Skeletal muscle cell (primary cell): Measurements from ENCODE around the gene DMBT1.

Source experiments
- DNase-seq: peaks from one replicate; pipeline ENCODE4 v3.0.0-alpha.2; 2010; ENCODE audit warnings: low read depth
- H3K4me3 ChIP-seq: 2 replicates; pipeline ENCODE4 v1.5.1; 2011; ENCODE audit warnings: low read depth, mild to moderate bottlenecking, control low read depth, low read length, moderate library complexity

The DMBT1 gene

DNA sequence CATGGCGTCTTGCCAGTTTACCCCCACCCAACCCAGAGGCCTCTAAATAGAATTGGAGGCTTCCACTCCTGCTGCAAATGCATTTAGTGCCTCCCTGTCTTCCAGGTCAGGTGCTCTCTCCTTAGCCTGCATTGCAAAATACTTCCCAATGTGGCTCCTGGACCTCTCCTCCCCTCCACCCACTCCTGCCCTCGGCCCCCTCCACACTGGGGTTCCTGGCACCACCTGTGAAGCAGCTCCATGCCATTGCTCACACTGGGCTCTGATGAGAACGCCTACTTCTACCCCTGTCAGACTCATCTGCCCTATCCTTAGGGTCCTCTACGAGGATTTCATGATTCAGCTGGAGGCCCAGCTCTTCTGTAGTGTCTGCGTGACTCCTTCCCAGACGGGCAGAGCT, 101.7 kb downstream of the DMBT1 start:
- H3K4me3 ChIP-seq: no peak overlapping the region
- no peak for DNase-seq

DNA sequence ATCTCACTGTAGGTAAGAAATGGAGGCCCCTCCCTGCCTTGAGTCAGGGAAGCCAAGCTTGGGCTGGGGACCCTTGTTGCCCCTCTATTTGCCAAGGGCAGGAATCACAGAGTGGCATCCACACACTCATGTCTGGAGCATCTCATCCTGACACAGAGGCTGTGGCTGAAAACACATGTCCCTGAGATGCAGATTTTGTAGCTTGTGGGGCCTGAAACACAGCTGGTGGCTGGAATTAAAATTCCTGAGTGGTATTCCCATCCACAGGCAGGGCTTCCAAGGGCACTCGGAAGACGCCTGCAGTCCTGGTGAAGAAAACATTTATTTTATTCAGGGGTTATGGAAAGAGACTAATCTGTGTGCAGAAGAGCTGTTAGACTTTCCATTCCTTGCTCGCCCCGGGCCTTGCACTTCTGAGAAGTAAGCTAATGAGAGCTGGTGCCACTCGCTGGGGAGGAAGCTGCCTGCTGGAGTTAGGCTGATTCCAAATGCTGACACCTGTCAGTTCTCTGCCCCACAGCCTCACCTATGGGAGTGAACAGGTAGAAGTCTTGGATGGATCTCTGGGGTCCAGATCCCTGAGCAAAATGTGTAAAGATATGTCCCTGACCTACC, 103.1 kb downstream of the DMBT1 start:
- no peak overlapping the region for H3K4me3 ChIP-seq
- no peak for DNase-seq

DNA sequence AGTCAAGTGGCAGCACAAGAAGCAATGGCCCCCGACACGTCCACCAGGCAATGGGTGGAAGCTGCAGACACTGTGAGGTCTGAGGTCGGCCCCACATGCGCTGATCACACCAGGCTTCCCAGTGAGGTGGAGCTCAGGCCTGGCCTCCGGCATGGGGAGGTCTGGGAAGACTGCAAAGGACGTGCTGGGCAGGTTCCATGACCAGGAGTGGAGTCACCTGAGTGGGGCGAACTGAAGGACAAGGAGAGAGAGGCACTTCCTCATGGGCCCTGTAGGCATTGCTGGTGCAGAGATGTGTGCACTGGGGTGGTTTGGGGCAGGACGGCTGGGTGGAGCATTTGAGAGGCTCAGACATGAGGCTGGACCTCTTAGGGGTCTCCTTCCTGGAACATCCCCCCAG, 103.9 kb downstream of the DMBT1 start:
- no peak overlapping the region for H3K4me3 ChIP-seq
- no peak for DNase-seq

DNA sequence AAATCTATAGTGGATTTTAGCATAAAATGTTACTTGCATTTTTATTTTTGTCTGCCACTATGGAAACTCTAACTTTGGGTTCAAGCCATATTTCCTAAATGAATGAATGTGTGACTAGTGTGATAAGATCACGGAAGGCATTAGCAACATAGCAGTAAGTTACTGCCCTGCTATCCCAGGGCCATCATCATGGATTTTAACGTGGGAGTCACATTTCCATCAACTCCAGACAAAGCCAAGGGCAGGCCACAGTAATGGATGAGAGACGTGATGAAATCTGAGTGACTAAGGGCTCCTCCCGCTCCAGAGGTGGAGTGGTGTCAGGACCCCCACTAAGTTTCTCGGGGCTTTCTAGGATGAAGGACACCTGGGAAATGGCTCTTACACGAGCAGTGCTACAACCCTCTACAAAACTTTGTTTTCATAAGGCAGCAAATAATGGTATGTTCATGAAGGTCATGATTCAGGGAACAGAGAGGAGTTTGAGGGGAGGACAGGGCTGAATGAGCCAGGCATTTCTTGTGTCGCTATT, 104.8 kb downstream of the DMBT1 start:
- DNase-seq: no peak
- no peak overlapping the region for H3K4me3 ChIP-seq

DNA sequence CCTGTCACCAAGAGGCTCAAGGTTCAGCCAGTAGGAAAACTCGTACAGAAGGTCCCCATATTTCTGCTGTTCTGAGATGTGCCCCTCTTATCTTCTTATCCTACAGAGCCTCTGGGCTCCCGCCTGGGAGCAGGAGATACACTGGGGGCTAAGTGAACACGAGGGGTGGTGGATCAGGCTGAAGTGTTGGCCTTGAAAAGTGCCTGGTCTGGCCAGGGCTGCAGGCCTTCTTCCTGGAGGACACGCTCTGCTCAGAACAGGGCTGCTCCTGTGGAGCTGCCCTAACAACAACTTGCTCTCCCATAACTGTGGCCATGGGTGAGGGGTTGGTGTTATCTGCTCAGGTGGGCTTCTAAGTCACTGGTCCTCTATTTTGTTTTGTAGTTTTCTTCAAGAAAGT, 105.4 kb downstream of the DMBT1 start:
- no peak overlapping the region for H3K4me3 ChIP-seq
- no peak for DNase-seq

DNA sequence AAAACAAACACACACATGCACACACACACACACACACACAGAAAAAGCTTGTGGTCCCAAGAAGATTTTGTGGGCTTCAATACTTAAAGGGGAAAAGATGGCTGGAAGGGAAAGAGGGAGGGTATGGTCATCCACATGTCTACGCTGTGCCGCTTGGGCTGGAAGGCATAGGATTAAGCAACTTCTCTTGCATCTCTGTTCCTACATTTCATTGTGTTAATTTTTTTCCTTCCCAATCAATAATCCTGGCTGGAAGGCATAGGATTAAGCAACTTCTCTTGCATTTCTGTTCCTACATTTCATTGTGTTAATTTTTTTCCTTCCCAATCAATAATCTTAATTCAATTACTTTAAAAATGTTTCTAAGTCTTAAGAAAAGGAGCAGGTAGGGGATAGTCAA, 108.5 kb downstream of the DMBT1 start:
- DNase-seq: no peak
- no peak overlapping the region for H3K4me3 ChIP-seq

DNA sequence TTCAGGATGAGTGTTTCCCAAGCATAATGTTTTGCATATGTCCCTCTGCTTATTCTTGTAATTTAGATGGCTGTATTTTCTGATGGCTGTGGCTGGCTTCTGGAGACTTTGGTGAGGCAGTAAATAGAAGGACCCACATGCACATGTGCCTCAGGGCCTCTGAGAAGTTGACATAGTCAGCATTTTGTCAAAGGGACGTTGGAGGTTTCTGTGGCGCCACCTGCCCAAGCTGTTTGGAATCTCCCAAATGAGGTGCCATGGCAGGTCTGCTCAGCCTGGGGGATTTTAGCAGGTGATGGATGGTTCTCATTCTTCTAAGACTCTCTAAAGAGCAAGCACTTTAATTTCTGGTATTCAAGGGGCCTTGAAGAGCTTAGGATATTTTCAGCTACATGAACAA, 109.3 kb downstream of the DMBT1 start:
- DNase-seq: no peak
- no peak overlapping the region for H3K4me3 ChIP-seq

DNA sequence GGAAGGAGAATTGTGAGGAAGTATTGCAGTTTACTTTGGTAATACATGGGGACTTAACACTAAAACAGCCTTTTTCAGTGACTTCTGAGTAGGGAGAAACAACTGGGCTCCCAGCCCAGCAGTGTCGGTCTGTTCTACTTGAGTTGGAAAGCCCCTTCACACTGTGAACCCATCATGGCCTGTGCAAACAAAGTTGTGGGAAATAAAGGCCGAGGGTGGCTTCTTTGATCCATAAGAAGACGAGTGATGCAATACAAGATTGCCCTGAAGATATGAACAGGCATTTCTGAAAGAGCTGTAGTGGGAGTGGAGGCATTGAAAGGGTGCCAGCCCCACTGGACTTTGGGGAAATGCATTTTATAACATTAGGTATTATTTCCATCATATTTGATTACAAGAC, 110.8 kb downstream of the DMBT1 start:
- H3K4me3 ChIP-seq: no peak overlapping the region
- no peak for DNase-seq

DNA sequence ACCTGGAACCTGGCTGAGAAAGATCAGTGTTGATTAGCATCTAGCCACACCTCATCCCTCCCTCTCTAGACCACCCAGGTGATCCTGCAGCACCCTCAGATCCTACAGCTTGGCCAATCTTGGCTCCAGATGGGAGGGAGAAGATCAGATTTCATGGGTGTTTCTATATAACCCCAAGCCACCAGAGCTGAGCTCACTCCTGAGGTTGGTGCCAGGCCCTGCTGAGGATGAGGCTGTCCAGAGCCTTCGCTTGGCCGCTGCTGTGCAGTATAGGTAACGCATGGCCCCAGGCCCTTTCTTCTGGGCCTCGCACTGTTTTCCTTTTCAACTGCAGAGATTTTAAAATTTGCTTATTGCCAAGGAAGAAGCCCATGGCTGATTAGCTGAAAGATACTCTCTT, 112.1 kb downstream of the DMBT1 start:
- no peak overlapping the region for H3K4me3 ChIP-seq
- DNase-seq: no peak

DNA sequence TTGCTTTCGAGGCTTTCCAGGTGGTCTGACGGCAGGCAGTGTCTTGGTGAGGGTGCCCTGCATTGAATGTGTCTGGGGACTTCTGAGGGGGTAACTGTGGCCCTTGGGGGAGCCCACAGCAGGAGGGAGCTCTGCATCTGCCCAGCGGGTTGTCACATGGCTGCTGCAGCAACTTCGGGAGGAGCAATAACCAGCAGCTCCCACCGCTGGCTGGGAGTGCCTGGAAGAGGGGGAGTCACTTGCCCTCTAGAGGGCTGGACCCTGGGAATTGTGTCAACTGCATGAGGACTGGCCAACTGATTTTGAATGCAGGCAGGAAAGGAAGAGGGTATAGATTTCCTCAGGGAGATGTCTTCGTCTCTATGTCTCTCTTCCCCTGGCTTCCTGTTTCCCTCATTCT, 112.7 kb downstream of the DMBT1 start:
- no peak for DNase-seq
- H3K4me3 ChIP-seq: no peak overlapping the region

DNA sequence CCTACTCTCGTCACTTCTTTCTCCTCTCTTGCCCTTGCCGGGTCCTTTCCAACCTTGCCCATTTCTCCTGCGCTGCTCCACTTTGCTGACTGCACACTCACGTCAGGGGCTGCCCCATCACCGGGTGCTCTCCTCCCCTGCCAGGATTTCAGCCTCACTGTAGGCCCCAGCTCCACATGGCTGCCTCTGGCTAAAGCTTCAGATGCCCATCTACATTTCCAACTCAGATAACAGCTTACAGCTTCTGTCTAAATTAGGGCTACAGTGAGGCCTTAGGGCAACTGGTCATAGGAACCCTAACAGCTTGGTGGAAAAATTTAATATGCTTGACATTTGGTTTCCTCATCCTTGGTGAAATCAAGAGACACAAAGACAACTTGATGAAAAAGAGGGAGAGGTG, 113.2 kb downstream of the DMBT1 start:
- no peak for DNase-seq
- H3K4me3 ChIP-seq: no peak overlapping the region

DNA sequence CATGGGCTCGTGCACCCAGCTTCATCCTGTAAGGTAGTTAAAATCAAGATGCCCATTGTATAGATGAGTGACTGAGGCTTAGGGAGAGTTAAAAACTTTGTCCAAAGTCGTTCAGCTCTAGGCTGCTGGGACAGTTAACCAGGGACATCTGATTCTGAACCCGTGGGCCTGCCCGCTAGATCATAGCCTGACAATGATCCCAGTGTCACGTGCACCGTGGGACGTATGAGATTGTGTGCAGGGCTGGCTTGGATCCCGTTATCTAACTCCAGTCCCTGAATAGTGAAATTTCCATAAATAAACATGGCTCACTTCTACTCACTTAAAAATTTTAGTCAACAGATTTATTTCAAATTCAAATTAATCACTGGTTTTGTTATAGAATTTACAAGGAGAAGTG, 114.2 kb downstream of the DMBT1 start:
- no peak overlapping the region for H3K4me3 ChIP-seq
- no peak for DNase-seq

DNA sequence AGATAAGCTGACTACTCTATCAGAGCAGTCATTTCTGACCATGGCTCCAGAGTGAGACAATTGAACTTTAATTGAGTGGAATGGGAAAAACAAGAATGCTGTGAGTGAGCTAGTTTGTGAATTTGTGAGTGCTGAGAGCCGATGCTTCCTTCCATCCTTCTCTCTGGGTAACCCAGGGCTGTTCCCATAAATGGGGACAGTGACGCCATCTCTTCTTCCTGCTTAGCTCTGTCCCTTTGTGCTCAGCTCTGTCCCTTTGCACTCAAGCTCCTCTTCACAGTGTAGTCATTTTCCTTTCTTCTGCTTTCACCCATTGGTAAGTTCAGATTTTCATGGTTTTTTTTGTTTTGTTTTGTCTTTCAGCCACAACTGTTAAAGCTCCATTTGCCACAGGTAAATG, 114.7 kb downstream of the DMBT1 start:
- DNase-seq: no peak
- H3K4me3 ChIP-seq: no peak overlapping the region

DNA sequence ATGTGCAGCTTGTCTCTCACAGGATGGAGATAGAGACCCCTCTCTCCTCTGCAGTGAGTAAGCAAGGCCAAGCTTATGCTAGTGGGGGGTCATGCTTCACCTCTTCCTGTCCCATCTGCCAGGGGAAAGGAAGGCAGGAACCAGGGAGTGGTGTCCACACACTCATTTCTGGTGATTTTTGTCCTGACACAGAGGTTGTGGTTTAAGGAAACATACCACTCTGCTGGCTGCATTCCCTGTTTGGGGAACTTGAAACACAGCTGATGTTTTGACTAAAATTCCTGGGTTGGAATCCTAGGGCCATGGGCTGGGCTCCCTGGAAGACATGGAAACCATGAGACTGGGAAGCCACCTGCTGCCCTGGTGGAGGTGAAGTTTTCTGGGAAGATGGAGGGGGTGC, 117.7 kb downstream of the DMBT1 start:
- DNase-seq: no peak
- H3K4me3 ChIP-seq: no peak overlapping the region

DNA sequence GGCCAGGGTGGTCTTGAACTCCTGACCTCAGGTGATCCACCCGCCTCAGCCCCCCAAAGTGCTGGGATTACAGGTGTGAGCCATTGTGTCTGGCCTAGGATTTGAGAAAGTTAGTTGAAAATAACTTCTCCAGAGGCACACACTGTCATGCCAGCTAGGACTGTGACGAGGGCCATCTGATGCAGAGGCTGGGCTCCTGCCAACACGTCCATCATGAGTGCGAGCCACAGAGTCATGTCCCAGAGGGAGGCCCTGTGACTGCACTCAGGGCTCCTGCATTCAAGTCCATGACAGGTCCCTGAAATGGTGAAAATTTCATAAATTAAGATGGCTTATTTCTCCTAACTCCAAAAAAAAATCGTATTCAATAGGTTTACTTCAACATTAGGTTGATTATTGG, 122.0 kb downstream of the DMBT1 start:
- no peak for DNase-seq

DNA sequence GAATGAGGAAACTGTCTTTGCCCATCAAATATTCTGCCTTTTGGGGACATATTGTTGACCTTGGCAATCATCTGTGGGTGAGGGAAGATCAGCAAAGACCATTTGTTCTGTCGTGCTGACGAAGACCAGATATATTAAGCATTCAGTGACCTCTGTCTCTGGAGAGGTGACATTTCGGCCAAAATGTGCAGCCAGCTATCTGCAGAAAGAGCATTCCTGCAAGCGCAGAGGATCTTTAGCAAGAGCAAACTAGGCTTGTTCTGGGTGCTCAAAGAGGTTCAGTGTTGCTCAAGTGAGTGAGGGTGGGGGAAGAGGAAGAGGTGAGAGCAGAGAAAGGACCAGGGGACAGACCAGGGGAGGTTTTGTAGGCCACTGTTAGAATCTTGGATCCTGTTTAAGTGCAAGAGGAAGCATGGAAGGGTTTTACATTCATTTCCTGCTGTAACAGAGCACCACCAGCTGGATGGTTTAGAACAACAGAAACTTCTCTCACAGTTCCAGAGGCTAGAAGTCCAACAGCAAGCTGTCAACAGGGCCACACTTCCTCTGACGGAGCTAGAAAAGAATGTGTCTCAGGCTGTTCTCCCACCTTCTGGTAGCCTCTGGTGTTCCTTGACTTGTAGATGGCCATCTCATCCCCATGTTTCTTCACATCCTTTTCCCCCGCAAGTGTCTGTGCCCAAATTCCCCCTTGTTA, 127.9 kb downstream of the DMBT1 start:
- H3K4me3 ChIP-seq: no peak overlapping the region
- no peak for DNase-seq

More for the DNA sequence above, 122.0 kb downstream of the DMBT1 start:
- no peak overlapping the region for H3K4me3 ChIP-seq

DNA sequence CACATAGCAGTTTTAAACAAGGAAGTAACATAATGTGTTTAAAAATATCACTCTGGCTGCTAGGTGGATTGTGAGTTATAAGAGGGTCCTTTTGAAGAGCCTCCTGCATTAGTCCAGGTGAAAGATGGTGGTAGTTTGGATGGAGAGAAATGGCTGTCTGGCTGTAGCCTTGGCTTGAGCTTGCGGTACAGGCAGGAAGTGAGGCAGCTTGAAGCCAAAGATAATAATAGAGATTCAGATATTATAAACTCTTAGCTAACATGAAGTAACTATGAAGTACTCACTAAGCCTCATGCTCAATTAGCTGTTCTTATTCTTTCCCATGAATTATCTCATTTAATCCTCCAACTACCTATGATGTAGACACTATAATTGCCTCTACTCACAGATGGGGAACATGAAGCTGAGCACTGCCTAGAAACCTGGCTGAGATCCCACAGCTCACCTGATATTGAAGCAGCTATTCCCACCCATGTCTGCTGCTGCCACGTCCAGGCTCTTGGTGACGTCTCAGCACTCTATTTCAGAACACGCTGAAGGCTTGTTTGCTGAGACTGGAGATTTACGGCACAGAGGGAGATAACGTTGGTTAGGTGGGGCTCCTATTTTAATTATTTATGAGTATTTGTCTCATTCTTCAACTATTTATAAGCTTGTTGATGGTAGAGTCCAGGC, 128.7 kb downstream of the DMBT1 start:
- no peak for DNase-seq
- no peak overlapping the region for H3K4me3 ChIP-seq

DNA sequence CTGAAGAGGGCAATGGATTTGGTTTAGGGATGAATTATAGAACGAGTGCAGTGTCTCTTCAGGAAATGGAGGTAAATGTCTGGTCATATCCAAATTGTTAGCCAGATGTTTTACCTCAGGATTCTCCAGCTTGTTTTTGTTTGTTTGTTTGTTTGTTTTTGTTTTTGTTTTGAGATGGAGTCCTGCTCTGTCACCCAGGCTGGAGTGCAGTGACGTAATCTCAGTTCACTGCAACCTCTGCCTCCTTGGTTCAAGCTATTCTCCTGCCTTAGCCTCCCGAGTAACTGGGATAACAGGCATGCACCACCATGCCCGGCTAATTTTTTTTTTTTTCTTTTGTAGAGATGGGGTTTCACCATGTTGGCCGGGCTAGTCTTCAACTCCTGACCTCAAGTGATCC, 132.2 kb downstream of the DMBT1 start:
- H3K4me3 ChIP-seq: no peak overlapping the region
- DNase-seq: no peak
